Activated CD8-positive, alpha-beta memory T cell treated with anti-CD3 and anti-CD28 coated beads for 48 hours (primary cell): ENCODE data around the gene GSDME.

Source experiments
- DNase-seq, 3 experiments: peaks; one replicate each; pipeline ENCODE4 v3.0.0-alpha.2; 2020; ENCODE audit warnings: low read depth in 2 of 3, low spot score in 2 of 3

GSDME gene

GRCh38 chr7:24706211-24707170 lies 50.8 kb downstream of the GSDME start:
- no peak for DNase-seq

GRCh38 chr7:24705461-24705954 lies 51.8 kb downstream of the GSDME start:
- no peak for DNase-seq

GRCh38 chr7:24704311-24704710 lies 53.0 kb downstream of the GSDME start:
- no peak for DNase-seq

- DNase-seq = no peak
Observed at GRCh38 chr7:24703296-24703695, 54.0 kb downstream of the GSDME start.

GRCh38 chr7:24702755-24703154 lies 54.5 kb downstream of the GSDME start:
- DNase-seq = no peak

GRCh38 chr7:24701261-24702235 lies 55.7 kb downstream of the GSDME start:
- no peak for DNase-seq

- DNase-seq = no peak
Observed at GRCh38 chr7:24700521-24701260, 56.6 kb downstream of the GSDME start.

GRCh38 chr7:24698531-24699266 lies 58.6 kb downstream of the GSDME start:
- DNase-seq = no peak

- no peak for DNase-seq
Observed at GRCh38 chr7:24697416-24697815, 59.8 kb downstream of the GSDME start.

GRCh38 chr7:24692592-24692991 lies 64.7 kb downstream of the GSDME start:
- no peak for DNase-seq

GRCh38 chr7:24690251-24690650 lies 67.0 kb downstream of the GSDME start:
- no peak for DNase-seq

- no peak for DNase-seq
Observed at GRCh38 chr7:24685708-24686107, 71.6 kb downstream of the GSDME start.

GRCh38 chr7:24670782-24671181 lies 86.5 kb downstream of the GSDME start:
- no peak for DNase-seq

GRCh38 chr7:24669971-24670591 lies 87.2 kb downstream of the GSDME start:
- DNase-seq = no peak

- DNase-seq = no peak
Observed at GRCh38 chr7:24668927-24669635, 88.2 kb downstream of the GSDME start.

- no peak for DNase-seq
Observed at GRCh38 chr7:24665564-24666294, 91.5 kb downstream of the GSDME start.

GRCh38 chr7:24660546-24660945 lies 96.7 kb downstream of the GSDME start:
- DNase-seq = no peak

- no peak for DNase-seq
Observed at GRCh38 chr7:24659505-24659904, 97.8 kb downstream of the GSDME start.
